ENCODE results near the gene CCNB1IP1. TPM values are rescaled to one million over a fixed set of nuclear protein-coding genes. Genes with fewer than 3 reads are reported as not detected.
A peak's percentile ranks its signal among the peaks of the same experiment; 100 is the strongest.
"Not testable (repeated sequence)": the region's sequence is repeated elsewhere in the genome, so short reads cannot be mapped to it uniquely, and the experiment has no call there.

The CCNB1IP1 gene
- total and polyA plus RNA-seq, 5 donors from 2014 or later = 9.7 to 21.2 (median 15.3) TPM

- Histone ChIP-seq H3K27me3 (ENCODE audit: control insufficient read depth, insufficient read depth, low read length) (no peaks in the 10 kb centered on the region), H3K4me1 (ENCODE audit: control insufficient read depth, insufficient read depth, low read length, poor library complexity, severe bottlenecking) (no peaks in the 10 kb centered on the region), H3K9me3 (ENCODE audit: control insufficient read depth in 2 of 2, low read length in 2 of 2) (no peaks in the 10 kb centered on the region), H3K27ac (ENCODE audit: insufficient read depth, low read length, poor library complexity, severe bottlenecking) (no peak overlapping the region), H3K4me3 (ENCODE audit: low read depth, low read length) (no peak overlapping the region), H3K36me3 (ENCODE audit: control insufficient read depth, insufficient read depth, low read length) (peaks cover 50% of the 10 kb centered on the region)
- Mint-ChIP-seq H3K27ac (no peak overlapping the region), H3K27me3 (no peaks in the 10 kb centered on the region), H3K4me1 (peaks cover 0 to 6% (median 3%) of the 10 kb centered on the region in 4 donors), H3K36me3 (peaks cover 34% of the 10 kb centered on the region), H3K4me3 (no peak overlapping the region), H3K9me3 (peaks cover 0 to 1% (median 0%) of the 10 kb centered on the region in 7 donors)
- no peak for ATAC-seq (ENCODE audit: low read depth in 2 of 2)
- DNase-seq = no peak
These were observed 19.1 kb downstream of the CCNB1IP1 start for GRCh38 chr14:20314026-20314425.

- no peak for ATAC-seq (ENCODE audit: low read depth in 2 of 2)
- peaks cover 16% of the 10 kb centered on the region for H3K36me3 Mint-ChIP-seq
- DNase-seq = no peak
These were observed 27.0 kb downstream of the CCNB1IP1 start for GRCh38 chr14:20306079-20306423.

GRCh38 chr14:20305265-20306078 is 27.6 kb downstream of the CCNB1IP1 start, which contains the start of gene TTC5:
Gene TTC5 (minus strand): TSS chr14:20305951. CDS start chr14:20305937, 14 bp downstream.
- Mint-ChIP-seq H3K4me3 (peak within 1 kb of the TSS; percentile 86 to 96 (median 91)), H3K27ac (peak within 1 kb of the TSS; percentile 92 to 95 (median 94)), H3K9me3 (no peaks in the 10 kb centered on the region), H3K27me3 (no peaks in the 10 kb centered on the region), H3K4me1 (peaks cover 17 to 40% (median 26%) of the 10 kb centered on the region in 4 donors), H3K36me3 (peaks cover 22% of the 10 kb centered on the region)
- Histone ChIP-seq H3K4me3 (ENCODE audit: low read depth, low read length) (peak within 1 kb of the TSS; percentile 99), H3K27ac (ENCODE audit: insufficient read depth, low read length, poor library complexity, severe bottlenecking) (peak within 1 kb of the TSS; percentile 65), H3K27me3 (ENCODE audit: control insufficient read depth, insufficient read depth, low read length) (no peaks in the 10 kb centered on the region), H3K9me3 (ENCODE audit: control insufficient read depth in 2 of 2, low read length in 2 of 2) (no peaks in the 10 kb centered on the region), H3K36me3 (ENCODE audit: control insufficient read depth, insufficient read depth, low read length) (peaks cover 16% of the 10 kb centered on the region), H3K4me1 (ENCODE audit: control insufficient read depth, insufficient read depth, low read length, poor library complexity, severe bottlenecking) (peaks cover 25% of the 10 kb centered on the region)
- DNase-seq (peak; percentile 81 to 94 (median 90)), ATAC-seq (ENCODE audit: low read depth in 2 of 2) (peak; percentile 98 to 99)

More at GRCh38 chr14:20306079-20306423, 27.0 kb downstream of the CCNB1IP1 start:
- peak overlapping the region; percentile 99 for H3K4me3 ChIP-seq (ENCODE audit: low read depth, low read length)
- no peaks in the 10 kb centered on the region for H3K27me3 ChIP-seq (ENCODE audit: control insufficient read depth, insufficient read depth, low read length)
- peaks cover 17 to 38% (median 26%) of the 10 kb centered on the region in 4 donors for H3K4me1 Mint-ChIP-seq
- H3K27ac Mint-ChIP-seq = peak overlapping the region; percentile 92 to 95 (median 94)
- no peaks in the 10 kb centered on the region for H3K27me3 Mint-ChIP-seq
- no peaks in the 10 kb centered on the region for H3K9me3 Mint-ChIP-seq
- peaks cover 25% of the 10 kb centered on the region for H3K4me1 ChIP-seq (ENCODE audit: control insufficient read depth, insufficient read depth, low read length, poor library complexity, severe bottlenecking)
- no peaks in the 10 kb centered on the region for H3K9me3 ChIP-seq (ENCODE audit: control insufficient read depth in 2 of 2, low read length in 2 of 2)
- peak overlapping the region; percentile 86 to 96 (median 91) for H3K4me3 Mint-ChIP-seq
- H3K27ac ChIP-seq (ENCODE audit: insufficient read depth, low read length, poor library complexity, severe bottlenecking) = no peak overlapping the region
- H3K36me3 ChIP-seq (ENCODE audit: control insufficient read depth, insufficient read depth, low read length) = peaks cover 10% of the 10 kb centered on the region

- H3K36me3 Mint-ChIP-seq = peaks cover 41% of the 10 kb centered on the region
- no peaks in the 10 kb centered on the region for H3K9me3 Mint-ChIP-seq
- no peak overlapping the region for H3K4me3 Mint-ChIP-seq
- H3K9me3 ChIP-seq (ENCODE audit: control insufficient read depth in 2 of 2, low read length in 2 of 2) = no peaks in the 10 kb centered on the region
- peak overlapping the region in 1 of 3 donors; percentile 34 for H3K27ac Mint-ChIP-seq
- no peaks in the 10 kb centered on the region for H3K27me3 Mint-ChIP-seq
- H3K4me1 Mint-ChIP-seq = peaks cover 21 to 40% (median 29%) of the 10 kb centered on the region in 4 donors
- H3K4me1 ChIP-seq (ENCODE audit: control insufficient read depth, insufficient read depth, low read length, poor library complexity, severe bottlenecking) = peaks cover 25% of the 10 kb centered on the region
- H3K4me3 ChIP-seq (ENCODE audit: low read depth, low read length) = no peak overlapping the region
- H3K27me3 ChIP-seq (ENCODE audit: control insufficient read depth, insufficient read depth, low read length) = no peaks in the 10 kb centered on the region
- H3K27ac ChIP-seq (ENCODE audit: insufficient read depth, low read length, poor library complexity, severe bottlenecking) = no peak overlapping the region
- DNase-seq = no peak
- H3K36me3 ChIP-seq (ENCODE audit: control insufficient read depth, insufficient read depth, low read length) = peaks cover 43% of the 10 kb centered on the region
- ATAC-seq (ENCODE audit: low read depth in 2 of 2) = no peak
These were observed 30.9 kb downstream of the CCNB1IP1 start for GRCh38 chr14:20302042-20302755.

GRCh38 chr14:20295067-20295466 is 38.0 kb downstream of the CCNB1IP1 start:
- Histone ChIP-seq H3K27ac (ENCODE audit: insufficient read depth, low read length, poor library complexity, severe bottlenecking) (no peak overlapping the region), H3K27me3 (ENCODE audit: control insufficient read depth, insufficient read depth, low read length) (no peaks in the 10 kb centered on the region), H3K4me3 (ENCODE audit: low read depth, low read length) (no peak overlapping the region), H3K9me3 (ENCODE audit: control insufficient read depth in 2 of 2, low read length in 2 of 2) (no peaks in the 10 kb centered on the region), H3K4me1 (ENCODE audit: control insufficient read depth, insufficient read depth, low read length, poor library complexity, severe bottlenecking) (no peaks in the 10 kb centered on the region), H3K36me3 (ENCODE audit: control insufficient read depth, insufficient read depth, low read length) (peaks cover 91% of the 10 kb centered on the region)
- H3K4me1 Mint-ChIP-seq = peaks cover 0 to 17% (median 5%) of the 10 kb centered on the region in 4 donors
- no peaks in the 10 kb centered on the region for H3K27me3 Mint-ChIP-seq
- H3K36me3 Mint-ChIP-seq = peaks cover 60% of the 10 kb centered on the region
- DNase-seq = no peak
- no peak overlapping the region for H3K4me3 Mint-ChIP-seq
- no peak for ATAC-seq (ENCODE audit: low read depth in 2 of 2)
- H3K9me3 Mint-ChIP-seq = no peaks in the 10 kb centered on the region
- peak overlapping the region in 1 of 3 donors; percentile 57 for H3K27ac Mint-ChIP-seq

GRCh38 chr14:20294636-20295035 is 38.4 kb downstream of the CCNB1IP1 start:
- ATAC-seq (ENCODE audit: low read depth in 2 of 2) (no peak), DNase-seq (no peak)
- no peak overlapping the region for H3K4me3 Mint-ChIP-seq
- no peaks in the 10 kb centered on the region for H3K27me3 Mint-ChIP-seq
- Histone ChIP-seq H3K4me1 (ENCODE audit: control insufficient read depth, insufficient read depth, low read length, poor library complexity, severe bottlenecking) (no peaks in the 10 kb centered on the region), H3K4me3 (ENCODE audit: low read depth, low read length) (no peak overlapping the region), H3K9me3 (ENCODE audit: control insufficient read depth in 2 of 2, low read length in 2 of 2) (no peaks in the 10 kb centered on the region), H3K36me3 (ENCODE audit: control insufficient read depth, insufficient read depth, low read length) (peaks cover 96% of the 10 kb centered on the region), H3K27me3 (ENCODE audit: control insufficient read depth, insufficient read depth, low read length) (no peaks in the 10 kb centered on the region), H3K27ac (ENCODE audit: insufficient read depth, low read length, poor library complexity, severe bottlenecking) (no peak overlapping the region)
- H3K9me3 Mint-ChIP-seq = no peaks in the 10 kb centered on the region
- peaks cover 0 to 17% (median 5%) of the 10 kb centered on the region in 4 donors for H3K4me1 Mint-ChIP-seq
- H3K27ac Mint-ChIP-seq = peak overlapping the region in 1 of 3 donors; percentile 57
- peaks cover 64% of the 10 kb centered on the region for H3K36me3 Mint-ChIP-seq

- peaks cover 18% of the 10 kb centered on the region for H3K4me1 ChIP-seq (ENCODE audit: control insufficient read depth, insufficient read depth, low read length, poor library complexity, severe bottlenecking)
- Mint-ChIP-seq H3K9me3 (peaks cover 0 to 17% (median 7%) of the 10 kb centered on the region in 7 donors), H3K4me1 (peaks cover 12 to 43% (median 27%) of the 10 kb centered on the region in 4 donors), H3K36me3 (peaks cover 65% of the 10 kb centered on the region)
- not testable (repeated sequence) for H3K4me3 ChIP-seq (ENCODE audit: low read depth, low read length); DNase-seq; ATAC-seq (ENCODE audit: low read depth in 2 of 2); H3K9me3 ChIP-seq (ENCODE audit: control insufficient read depth in 2 of 2, low read length in 2 of 2); H3K27ac Mint-ChIP-seq; H3K27me3 Mint-ChIP-seq; H3K4me3 Mint-ChIP-seq; H3K27me3 ChIP-seq (ENCODE audit: control insufficient read depth, insufficient read depth, low read length); H3K27ac ChIP-seq (ENCODE audit: insufficient read depth, low read length, poor library complexity, severe bottlenecking)
- H3K36me3 ChIP-seq (ENCODE audit: control insufficient read depth, insufficient read depth, low read length) = peaks cover 10% of the 10 kb centered on the region
These were observed 51.1 kb downstream of the CCNB1IP1 start for GRCh38 chr14:20281998-20282397.
